GM12878 (cell line): ENCODE data around the gene RIC1. TPM values are rescaled to one million over a fixed set of nuclear protein-coding genes. Genes with fewer than 3 reads are reported as not detected.

Experiments
- CBX3 ChIP-seq: fragments of 200-600 bp; sonication (generic); IDR thresholded peaks from 2 replicates; pipeline ENCODE4 v1.6.1; 2016; ENCODE audit warnings: low read depth, borderline replicate concordance
- CREB1 ChIP-seq: IDR thresholded peaks from 2 replicates; pipeline ENCODE4 v1.6.1; 2012; ENCODE audit warnings: low read depth, mild to moderate bottlenecking, inconsistent platforms
- HCFC1 ChIP-seq: fragments of 150-350 bp; IDR thresholded peaks from 2 replicates; pipeline ENCODE4 v1.6.1; 2014; ENCODE audit warnings: low read length
- MXI1 ChIP-seq: fragments of 150-350 bp; IDR thresholded peaks from 2 replicates; pipeline ENCODE4 v1.6.1; 2011; ENCODE audit warnings: low read depth, mild to moderate bottlenecking, inconsistent platforms, low read length, improper control_type of control experiment
- RUNX3 ChIP-seq: IDR thresholded peaks from 2 replicates; pipeline ENCODE4 v1.6.1; 2012; ENCODE audit warnings: low read length, inconsistent platforms
- TARDBP ChIP-seq: IDR thresholded peaks from 2 replicates; pipeline ENCODE4 v1.6.1; 2016; ENCODE audit warnings: borderline replicate concordance
- polyA plus RNA-seq, 11 experiments: library from polyadenylated mRNA; depleted of rRNA in 4 of 11; unstranded in 6 of 11; stranded (reverse) in 5 of 11; fragments of >200 nt; fragmentation: Nextera tagmentation in 4 of 11; fragmentation: Illumina TruSeq in 1 of 11; extraction: Ambion mirVana in 4 of 11; extraction: Trizol in 1 of 11; gene quantifications; 1 replicate in 1 of 11; 2 replicates in 10 of 11; pipeline versions ENCODE4 v1.2.1 to v1.2.3, GENCODE V29; 2011 to 2016; ENCODE audit warnings: inconsistent platforms in 2 of 11, missing spikeins in 2 of 11, low read depth in 1 of 11
- total RNA-seq, 4 experiments: library from RNA; depleted of rRNA in 3 of 4; stranded (reverse); fragments of >200 nt in 3 of 4; fragmentation: Illumina TruSeq in 1 of 4; extraction: Trizol in 1 of 4; gene quantifications; 2 replicates each; pipeline versions ENCODE4 v1.2.1 to v1.2.3, GENCODE V29; 2013 to 2021
- TF ChIP-seq, protein P1 (sequence below): fragments of 450-650 bp; formaldehyde crosslinking; IDR thresholded peaks from 2 replicates; pipeline ENCODE4 v1.5.0; 2022; ENCODE audit warnings: mild to moderate bottlenecking, missing genetic modification characterization
- TF ChIP-seq, protein P2 (sequence below): fragments of 450-650 bp; IDR thresholded peaks from 2 replicates; pipeline ENCODE4 v1.6.1; 2018; ENCODE audit warnings: mild to moderate bottlenecking, low read depth, moderate library complexity; ENCODE audit not compliant: partially characterized antibody

The RIC1 gene
- total and polyA plus RNA-seq, 10 of the 15 experiments (the other 5 are each of a cell fraction or from before 2014, with no cell fraction given), result 6.2 to 59.8 (median 33.3) TPM

DNA sequence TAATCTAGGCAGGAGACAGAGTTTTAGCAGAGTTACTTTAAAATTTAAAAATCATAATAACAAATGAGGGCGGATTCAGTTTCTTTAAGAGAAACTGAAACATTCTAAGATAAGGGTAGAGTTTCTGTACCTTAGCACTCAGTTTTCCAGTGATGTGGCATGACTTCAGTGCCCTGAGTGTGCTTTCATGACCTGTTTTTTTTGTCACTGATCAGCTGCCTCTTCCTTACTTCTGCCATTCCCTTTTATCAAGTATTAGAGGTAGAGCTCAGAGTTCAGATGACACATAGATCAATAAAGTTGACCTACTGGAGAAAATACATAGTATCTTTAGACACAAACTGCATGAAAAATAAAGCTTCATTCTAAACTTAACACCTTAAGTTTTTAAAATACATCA is 121.7 kb downstream of the RIC1 start (continued):
- TF ChIP-seq, protein P1, sequence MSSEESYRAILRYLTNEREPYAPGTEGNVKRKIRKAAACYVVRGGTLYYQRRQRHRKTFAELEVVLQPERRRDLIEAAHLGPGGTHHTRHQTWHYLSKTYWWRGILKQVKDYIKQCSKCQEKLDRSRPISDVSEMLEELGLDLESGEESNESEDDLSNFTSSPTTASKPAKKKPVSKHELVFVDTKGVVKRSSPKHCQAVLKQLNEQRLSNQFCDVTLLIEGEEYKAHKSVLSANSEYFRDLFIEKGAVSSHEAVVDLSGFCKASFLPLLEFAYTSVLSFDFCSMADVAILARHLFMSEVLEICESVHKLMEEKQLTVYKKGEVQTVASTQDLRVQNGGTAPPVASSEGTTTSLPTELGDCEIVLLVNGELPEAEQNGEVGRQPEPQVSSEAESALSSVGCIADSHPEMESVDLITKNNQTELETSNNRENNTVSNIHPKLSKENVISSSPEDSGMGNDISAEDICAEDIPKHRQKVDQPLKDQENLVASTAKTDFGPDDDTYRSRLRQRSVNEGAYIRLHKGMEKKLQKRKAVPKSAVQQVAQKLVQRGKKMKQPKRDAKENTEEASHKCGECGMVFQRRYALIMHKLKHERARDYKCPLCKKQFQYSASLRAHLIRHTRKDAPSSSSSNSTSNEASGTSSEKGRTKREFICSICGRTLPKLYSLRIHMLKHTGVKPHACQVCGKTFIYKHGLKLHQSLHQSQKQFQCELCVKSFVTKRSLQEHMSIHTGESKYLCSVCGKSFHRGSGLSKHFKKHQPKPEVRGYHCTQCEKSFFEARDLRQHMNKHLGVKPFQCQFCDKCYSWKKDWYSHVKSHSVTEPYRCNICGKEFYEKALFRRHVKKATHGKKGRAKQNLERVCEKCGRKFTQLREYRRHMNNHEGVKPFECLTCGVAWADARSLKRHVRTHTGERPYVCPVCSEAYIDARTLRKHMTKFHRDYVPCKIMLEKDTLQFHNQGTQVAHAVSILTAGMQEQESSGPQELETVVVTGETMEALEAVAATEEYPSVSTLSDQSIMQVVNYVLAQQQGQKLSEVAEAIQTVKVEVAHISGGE, result no peak
- TF ChIP-seq CBX3 (no peak), TARDBP (no peak), CREB1 (no peak), RUNX3 (no peak), MXI1 (no peak), HCFC1 (no peak)
- TF ChIP-seq, protein P2, sequence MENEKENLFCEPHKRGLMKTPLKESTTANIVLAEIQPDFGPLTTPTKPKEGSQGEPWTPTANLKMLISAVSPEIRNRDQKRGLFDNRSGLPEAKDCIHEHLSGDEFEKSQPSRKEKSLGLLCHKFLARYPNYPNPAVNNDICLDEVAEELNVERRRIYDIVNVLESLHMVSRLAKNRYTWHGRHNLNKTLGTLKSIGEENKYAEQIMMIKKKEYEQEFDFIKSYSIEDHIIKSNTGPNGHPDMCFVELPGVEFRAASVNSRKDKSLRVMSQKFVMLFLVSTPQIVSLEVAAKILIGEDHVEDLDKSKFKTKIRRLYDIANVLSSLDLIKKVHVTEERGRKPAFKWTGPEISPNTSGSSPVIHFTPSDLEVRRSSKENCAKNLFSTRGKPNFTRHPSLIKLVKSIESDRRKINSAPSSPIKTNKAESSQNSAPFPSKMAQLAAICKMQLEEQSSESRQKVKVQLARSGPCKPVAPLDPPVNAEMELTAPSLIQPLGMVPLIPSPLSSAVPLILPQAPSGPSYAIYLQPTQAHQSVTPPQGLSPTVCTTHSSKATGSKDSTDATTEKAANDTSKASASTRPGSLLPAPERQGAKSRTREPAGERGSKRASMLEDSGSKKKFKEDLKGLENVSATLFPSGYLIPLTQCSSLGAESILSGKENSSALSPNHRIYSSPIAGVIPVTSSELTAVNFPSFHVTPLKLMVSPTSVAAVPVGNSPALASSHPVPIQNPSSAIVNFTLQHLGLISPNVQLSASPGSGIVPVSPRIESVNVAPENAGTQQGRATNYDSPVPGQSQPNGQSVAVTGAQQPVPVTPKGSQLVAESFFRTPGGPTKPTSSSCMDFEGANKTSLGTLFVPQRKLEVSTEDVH, result no peak
- TF ChIP-seq, all 136 proteins: peak for 0
